ENCODE results near the gene OAT.

The OAT gene

DNA sequence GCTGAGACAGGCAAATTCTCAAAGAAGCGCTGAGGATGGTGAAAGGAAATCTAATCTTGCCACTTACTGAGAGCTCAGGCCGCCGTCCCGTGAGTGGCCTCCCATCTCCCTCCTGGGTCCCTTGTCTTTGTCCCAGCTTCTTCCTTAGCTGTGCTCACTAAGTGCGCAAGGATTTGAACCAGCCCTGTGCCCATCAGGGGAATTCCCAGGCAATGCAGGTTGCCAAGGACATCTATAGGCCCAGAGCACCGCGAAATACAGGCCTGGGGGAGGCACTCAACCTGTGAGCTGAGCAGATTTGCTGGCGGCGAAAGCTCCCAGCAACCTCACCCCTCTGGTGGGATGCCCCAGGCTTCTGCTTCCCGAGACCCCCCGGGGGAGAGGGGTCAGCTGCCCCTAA lies 64.8 kb downstream of the OAT start:
- TF ChIP-seq, protein P1, sequence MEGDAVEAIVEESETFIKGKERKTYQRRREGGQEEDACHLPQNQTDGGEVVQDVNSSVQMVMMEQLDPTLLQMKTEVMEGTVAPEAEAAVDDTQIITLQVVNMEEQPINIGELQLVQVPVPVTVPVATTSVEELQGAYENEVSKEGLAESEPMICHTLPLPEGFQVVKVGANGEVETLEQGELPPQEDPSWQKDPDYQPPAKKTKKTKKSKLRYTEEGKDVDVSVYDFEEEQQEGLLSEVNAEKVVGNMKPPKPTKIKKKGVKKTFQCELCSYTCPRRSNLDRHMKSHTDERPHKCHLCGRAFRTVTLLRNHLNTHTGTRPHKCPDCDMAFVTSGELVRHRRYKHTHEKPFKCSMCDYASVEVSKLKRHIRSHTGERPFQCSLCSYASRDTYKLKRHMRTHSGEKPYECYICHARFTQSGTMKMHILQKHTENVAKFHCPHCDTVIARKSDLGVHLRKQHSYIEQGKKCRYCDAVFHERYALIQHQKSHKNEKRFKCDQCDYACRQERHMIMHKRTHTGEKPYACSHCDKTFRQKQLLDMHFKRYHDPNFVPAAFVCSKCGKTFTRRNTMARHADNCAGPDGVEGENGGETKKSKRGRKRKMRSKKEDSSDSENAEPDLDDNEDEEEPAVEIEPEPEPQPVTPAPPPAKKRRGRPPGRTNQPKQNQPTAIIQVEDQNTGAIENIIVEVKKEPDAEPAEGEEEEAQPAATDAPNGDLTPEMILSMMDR (IDR thresholded peaks at IDR 0.05; ENCODE audit: borderline replicate concordance, insufficient read depth, low read depth, low read length), result no peak

DNA sequence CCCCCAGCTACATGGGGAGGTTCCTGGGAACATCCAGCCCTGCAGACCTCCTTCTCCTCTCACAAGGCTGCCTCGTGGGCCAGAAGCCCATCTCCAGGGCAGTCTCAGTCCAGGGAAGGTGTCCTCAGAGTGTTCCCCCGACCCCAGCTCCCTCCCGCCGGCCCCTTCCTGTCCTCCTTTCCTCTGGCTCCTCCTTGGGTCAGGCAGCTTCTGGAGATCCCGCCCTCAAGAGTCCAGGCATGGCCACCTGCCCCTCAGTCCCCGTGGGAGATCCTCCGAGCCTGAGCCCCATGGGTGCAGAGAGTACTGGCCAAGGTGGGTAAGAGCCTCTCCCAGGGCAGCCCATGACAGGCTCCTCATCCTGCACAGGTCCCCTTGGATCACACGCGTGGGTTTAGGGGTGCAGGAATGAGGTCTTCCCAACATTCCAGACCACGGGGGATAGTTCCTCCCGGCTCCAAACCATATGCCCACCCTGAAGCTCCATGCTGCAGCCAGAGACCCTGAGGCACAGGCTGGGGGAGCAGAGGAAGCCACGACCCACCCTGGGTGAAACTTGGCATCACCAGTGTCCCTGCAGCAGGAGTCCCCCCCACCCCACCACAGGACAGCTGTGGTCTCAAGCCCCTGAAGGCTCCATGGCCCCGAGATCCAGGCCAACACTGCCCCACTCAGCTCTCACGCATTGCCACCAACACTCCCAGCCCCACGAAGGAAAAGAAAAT lies 65.5 kb downstream of the OAT start:
- H3K4me3 ChIP-seq (ENCODE audit: low read depth, low read length), result no peak overlapping the region
- TF ChIP-seq, protein P1 (IDR thresholded peaks at IDR 0.05; ENCODE audit: borderline replicate concordance, insufficient read depth, low read depth, low read length), result no peak

More for the DNA sequence above, 64.8 kb downstream of the OAT start:
- H3K4me3 ChIP-seq (ENCODE audit: low read depth, low read length), result no peak overlapping the region

DNA sequence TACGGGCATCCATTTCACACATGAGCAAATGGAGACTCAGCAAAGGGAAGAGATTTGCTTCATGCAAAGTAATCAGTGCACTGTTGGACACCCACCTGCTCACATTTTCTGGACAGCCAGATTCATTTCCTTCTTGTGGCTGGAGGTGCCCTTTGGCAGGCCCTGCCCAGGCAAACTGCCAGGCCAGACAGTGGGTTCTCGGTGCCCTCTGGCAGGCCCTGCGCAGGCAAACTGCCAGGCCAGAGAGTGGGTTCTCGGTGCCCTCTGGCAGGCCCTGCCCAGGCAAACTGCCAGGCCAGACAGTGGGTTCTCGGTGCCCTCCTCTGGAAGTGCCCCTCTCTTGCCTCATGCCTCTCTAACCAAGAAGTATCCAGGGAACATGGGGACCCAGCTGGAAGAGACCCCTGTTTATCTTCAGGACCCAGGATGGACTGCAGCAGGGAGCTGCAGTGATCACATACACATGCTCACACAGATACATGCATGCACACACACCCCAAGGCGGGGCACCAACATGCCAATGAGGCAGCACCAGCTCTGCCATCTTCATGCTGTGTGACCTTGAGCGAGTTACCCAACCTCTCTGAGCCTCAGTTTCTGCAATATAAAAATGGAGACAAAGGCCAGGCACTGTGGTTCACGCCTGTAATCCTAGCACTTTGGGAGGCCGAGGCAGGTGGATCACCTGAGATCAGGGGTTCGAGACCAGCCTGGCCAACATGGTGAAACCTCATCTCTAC lies 67.1 kb downstream of the OAT start:
- no peak overlapping the region for H3K4me3 ChIP-seq (ENCODE audit: low read depth, low read length)
- TF ChIP-seq, protein P1 (IDR thresholded peaks at IDR 0.05; ENCODE audit: borderline replicate concordance, insufficient read depth, low read depth, low read length), result no peak

DNA sequence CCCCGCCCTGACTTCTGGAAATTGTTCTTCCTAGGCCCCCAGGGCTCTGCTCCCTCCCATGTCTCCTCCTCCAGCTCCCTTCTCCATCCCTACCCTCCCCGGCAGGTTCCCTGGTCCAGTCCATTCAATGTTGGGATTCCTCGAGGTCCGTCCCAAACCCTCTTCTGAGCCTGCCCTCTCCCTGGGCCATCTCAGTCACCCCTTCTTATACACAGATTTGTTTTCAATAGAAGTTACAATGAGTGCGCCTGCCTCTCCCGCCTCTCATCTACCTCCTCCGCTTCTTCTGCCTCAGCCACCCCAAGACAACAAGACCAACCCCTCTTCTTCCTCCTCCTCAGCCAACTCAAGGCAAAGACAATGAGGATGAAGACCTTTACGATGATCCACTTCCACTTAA lies 67.9 kb downstream of the OAT start:
- TF ChIP-seq, protein P1 (IDR thresholded peaks at IDR 0.05; ENCODE audit: borderline replicate concordance, insufficient read depth, low read depth, low read length), result no peak
- H3K4me3 ChIP-seq (ENCODE audit: low read depth, low read length), result no peak overlapping the region

DNA sequence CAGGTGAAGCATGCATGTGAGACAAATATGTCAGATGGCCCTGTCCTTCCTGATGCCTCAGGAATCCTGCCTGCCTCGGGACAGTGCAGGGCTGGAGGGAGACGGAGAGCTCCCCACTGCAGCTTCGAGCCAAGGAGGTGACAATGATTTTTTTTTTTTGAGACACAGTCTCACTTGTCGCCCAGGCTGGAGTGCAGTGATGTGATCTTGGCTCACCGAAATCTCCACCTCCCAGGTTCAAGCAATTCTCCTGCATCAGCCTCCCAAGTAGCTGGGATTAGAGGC lies 68.8 kb downstream of the OAT start:
- H3K4me3 ChIP-seq (ENCODE audit: low read depth, low read length), result no peak overlapping the region
- TF ChIP-seq, protein P1 (IDR thresholded peaks at IDR 0.05; ENCODE audit: borderline replicate concordance, insufficient read depth, low read depth, low read length), result no peak

DNA sequence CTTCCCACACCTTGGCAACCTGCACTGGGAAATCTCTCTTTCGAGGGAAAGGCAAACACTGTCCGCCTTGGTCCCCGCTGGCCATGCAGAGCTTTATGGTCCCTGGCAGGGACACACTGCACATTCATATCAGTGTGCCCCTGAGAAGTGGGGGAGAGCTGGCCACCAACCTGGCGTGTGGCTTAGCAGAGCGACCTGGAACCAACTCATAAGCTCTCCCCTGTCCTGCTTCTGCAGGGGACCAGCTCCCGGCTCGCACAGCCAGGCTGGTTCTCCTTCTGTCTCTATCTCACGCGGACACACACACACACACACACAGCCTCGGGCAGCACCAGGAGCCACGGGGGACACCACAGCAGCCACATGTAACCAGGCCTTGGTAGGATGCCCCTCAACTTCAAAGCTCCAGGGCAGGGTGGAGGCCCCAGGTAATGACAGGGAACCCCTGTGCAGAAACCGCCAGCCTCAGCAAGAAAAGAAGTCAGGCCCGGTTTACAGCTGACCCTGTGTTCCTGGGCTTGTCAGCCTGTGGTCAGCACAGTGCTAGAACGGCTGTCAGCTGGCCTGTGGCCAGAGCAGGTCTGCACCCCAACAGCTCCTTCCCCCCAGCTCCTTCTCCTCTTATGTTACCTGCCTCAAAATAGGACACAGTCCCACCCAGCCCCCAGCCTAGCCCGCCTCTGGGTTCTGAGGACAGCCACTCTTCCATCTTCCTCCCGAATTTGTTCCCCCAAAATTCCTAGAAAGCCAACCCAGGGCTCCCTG lies 69.3 kb downstream of the OAT start:
- no peak overlapping the region for H3K4me3 ChIP-seq (ENCODE audit: low read depth, low read length)
- TF ChIP-seq, protein P1 (IDR thresholded peaks at IDR 0.05; ENCODE audit: borderline replicate concordance, insufficient read depth, low read depth, low read length), result no peak

Data from GM12875 (cell line).